Measurements from ENCODE around the gene COL9A1. TPM values are rescaled to one million over a fixed set of nuclear protein-coding genes. Genes with fewer than 3 reads are reported as not detected.

COL9A1 gene
- total and polyA plus RNA-seq, 9 of the 15 experiments (the other 6 are each of a cell fraction or from before 2014, with no cell fraction given) = 0.01 to 0.13 (median 0.06) TPM; not detected in 1

DNA sequence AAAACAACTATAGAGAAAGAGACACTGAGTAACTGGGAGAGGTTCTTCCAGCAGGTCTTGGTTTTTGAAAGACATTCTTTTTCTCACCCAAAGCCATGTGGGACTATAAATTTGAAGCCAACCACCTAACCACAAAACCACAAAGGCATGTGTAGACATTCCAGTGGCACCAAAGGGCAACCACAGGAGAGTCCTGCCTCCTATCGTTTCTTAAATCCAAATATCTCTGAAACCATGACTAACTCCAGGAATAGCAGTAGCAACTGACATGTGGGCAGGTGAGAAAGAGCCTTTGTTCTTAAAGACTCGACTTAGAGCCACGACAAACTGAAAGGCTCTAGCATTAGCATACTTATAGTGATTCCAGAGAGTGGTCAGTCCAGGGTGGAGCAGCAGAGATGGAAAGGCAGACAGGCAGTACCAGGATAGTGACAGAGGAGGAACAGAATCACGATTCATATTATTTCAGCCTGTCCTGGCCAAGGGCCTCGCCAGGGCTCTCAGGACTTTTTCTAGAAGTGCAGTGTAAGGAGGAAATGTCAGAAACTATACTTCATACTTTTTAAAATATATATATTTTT is 9.4 kb upstream of the COL9A1 start:
- no peak overlapping the region for H3K4me2 ChIP-seq (ENCODE audit: insufficient read depth, low read length)
- no peaks in the 10 kb centered on the region; a peak in 1 of 5 replicates for H3K4me1 ChIP-seq (replicated peaks in 1 of 2; ENCODE audit: control insufficient read depth in 2 of 2, insufficient read depth in 2 of 2, low read length in 2 of 2)
- in situ Hi-C loops (cut with MboI) = no loop called here
- 15% methylated on average over 5 of the region's 5 CpGs for WGBS (ENCODE audit: insufficient coverage, low coverage, missing lambda C conversion rate)
- CTCF ChIA-PET (ENCODE audit: low intra/inter-chr PET ratio) = interaction anchor here (4.9 kb wide), 1 partner anchor 58 kb away, joined by 77 read pairs; no protein-coding TSS in a partner anchor
- H3K9ac ChIP-seq (ENCODE audit: insufficient read depth in 1 of 2, low read depth in 2 of 2, low read length in 2 of 2) = no peak overlapping the region
- ATAC-seq (peak; percentile 30), FAIRE-seq (no peak), DNase-seq (ENCODE audit: extremely low read depth in 1 of 4, low spot score in 3 of 4) (peak in 1 of 4 experiments; percentile 50)
- H3K79me2 ChIP-seq (ENCODE audit: control insufficient read depth, insufficient read depth, low read length) = no peaks in the 10 kb centered on the region
- intact Hi-C loops (cut with micrococcal nuclease) = loop anchor here (5.0 to 10.0 kb wide), 3 partner anchors 203 to 570 kb away; no protein-coding TSS in a partner anchor
- H3K27me3 ChIP-seq (ENCODE audit: control insufficient read depth in 2 of 2, insufficient read depth in 2 of 2, low read length in 2 of 2) = 0 out of 5 replicates have a peak, but pooled peaks cover 0 to 3% of the 10 kb centered on the region in 2 experiments
- no peak overlapping the region for H3K27ac ChIP-seq (ENCODE audit: extremely low read depth, low read depth, low read length)
- no peak overlapping the region for H3K4me3 ChIP-seq
- peak overlapping the region; percentile 5; the same call in 1 of the 2 replicates for H2AFZ ChIP-seq (ENCODE audit: low read depth, low read length)
- H3K9me3 ChIP-seq (replicated peaks; ENCODE audit: control insufficient read depth, insufficient read depth, low read depth, low read length) = no peaks in the 10 kb centered on the region
- POLR2A ChIA-PET = no interaction called here
- no peaks in the 10 kb centered on the region for H3K36me3 ChIP-seq (ENCODE audit: control insufficient read depth, insufficient read depth, low read length)
- no TSS peak for BruUV-seq (replicated peaks)
- H3K9me1 ChIP-seq (ENCODE audit: control insufficient read depth, insufficient read depth, low read length) = no peaks in the 10 kb centered on the region
- no peaks in the 10 kb centered on the region for H4K20me1 ChIP-seq (replicated peaks; ENCODE audit: control insufficient read depth, insufficient read depth, low read length)
- TF ChIP-seq ZNF79 (CRISPR knock-in tag; IDR thresholded peaks at IDR 0.05; ENCODE audit: low read depth) (no peak), FIP1L1 (IDR thresholded peaks at IDR 0.05; ENCODE audit: low read depth, low read length, poor library complexity, severe bottlenecking) (no peak), FOSL1 (tag; conservative IDR thresholded peaks at IDR 0.05) (peak; percentile 64; the same call in 1 of the 2 replicates), EZH2 (IDR thresholded peaks at IDR 0.05; ENCODE audit: borderline replicate concordance, low read depth, low read length) (no peak), DNMT1 (IDR thresholded peaks at IDR 0.05) (no peak), ZNF436 (CRISPR knock-in tag; IDR thresholded peaks at IDR 0.05) (no peak), ZBTB1 (CRISPR knock-in tag; IDR thresholded peaks at IDR 0.05; ENCODE audit: borderline replicate concordance, low read depth) (peak; percentile 89), TCF7 (IDR thresholded peaks at IDR 0.05; ENCODE audit: borderline replicate concordance) (no peak), ZNF75A (CRISPR knock-in tag; IDR thresholded peaks at IDR 0.05) (no peak), U2AF1 (optimal IDR thresholded peaks at IDR 0.05; ENCODE audit: low read depth, low read length) (no peak), PCBP1 (IDR thresholded peaks at IDR 0.05; ENCODE audit: low read depth, low read length, poor library complexity, severe bottlenecking) (no peak), CBX8 (IDR thresholded peaks at IDR 0.05; ENCODE audit: borderline replicate concordance, extremely low read depth, low read depth, low read length, poor library complexity, severe bottlenecking) (no peak), ZBTB7A (IDR thresholded peaks at IDR 0.05; ENCODE audit: borderline replicate concordance, control insufficient read depth, low read depth, low read length) (no peak), PHF20 (IDR thresholded peaks at IDR 0.05; ENCODE audit: partially characterized antibody) (no peak), HOXB6 (CRISPR knock-in tag; IDR thresholded peaks at IDR 0.05; ENCODE audit: borderline replicate concordance) (no peak)
- TF ChIP-seq, protein P1, sequence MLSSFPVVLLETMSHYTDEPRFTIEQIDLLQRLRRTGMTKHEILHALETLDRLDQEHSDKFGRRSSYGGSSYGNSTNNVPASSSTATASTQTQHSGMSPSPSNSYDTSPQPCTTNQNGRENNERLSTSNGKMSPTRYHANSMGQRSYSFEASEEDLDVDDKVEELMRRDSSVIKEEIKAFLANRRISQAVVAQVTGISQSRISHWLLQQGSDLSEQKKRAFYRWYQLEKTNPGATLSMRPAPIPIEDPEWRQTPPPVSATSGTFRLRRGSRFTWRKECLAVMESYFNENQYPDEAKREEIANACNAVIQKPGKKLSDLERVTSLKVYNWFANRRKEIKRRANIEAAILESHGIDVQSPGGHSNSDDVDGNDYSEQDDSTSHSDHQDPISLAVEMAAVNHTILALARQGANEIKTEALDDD (IDR thresholded peaks at IDR 0.05) = 0 out of 2 replicates have a peak, but pooled peaks have one; percentile 23
- TF ChIP-seq, protein P2, sequence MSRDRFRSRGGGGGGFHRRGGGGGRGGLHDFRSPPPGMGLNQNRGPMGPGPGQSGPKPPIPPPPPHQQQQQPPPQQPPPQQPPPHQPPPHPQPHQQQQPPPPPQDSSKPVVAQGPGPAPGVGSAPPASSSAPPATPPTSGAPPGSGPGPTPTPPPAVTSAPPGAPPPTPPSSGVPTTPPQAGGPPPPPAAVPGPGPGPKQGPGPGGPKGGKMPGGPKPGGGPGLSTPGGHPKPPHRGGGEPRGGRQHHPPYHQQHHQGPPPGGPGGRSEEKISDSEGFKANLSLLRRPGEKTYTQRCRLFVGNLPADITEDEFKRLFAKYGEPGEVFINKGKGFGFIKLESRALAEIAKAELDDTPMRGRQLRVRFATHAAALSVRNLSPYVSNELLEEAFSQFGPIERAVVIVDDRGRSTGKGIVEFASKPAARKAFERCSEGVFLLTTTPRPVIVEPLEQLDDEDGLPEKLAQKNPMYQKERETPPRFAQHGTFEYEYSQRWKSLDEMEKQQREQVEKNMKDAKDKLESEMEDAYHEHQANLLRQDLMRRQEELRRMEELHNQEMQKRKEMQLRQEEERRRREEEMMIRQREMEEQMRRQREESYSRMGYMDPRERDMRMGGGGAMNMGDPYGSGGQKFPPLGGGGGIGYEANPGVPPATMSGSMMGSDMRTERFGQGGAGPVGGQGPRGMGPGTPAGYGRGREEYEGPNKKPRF (IDR thresholded peaks at IDR 0.05; ENCODE audit: low read depth, low read length) = no peak
- TF ChIP-seq, protein P3, sequence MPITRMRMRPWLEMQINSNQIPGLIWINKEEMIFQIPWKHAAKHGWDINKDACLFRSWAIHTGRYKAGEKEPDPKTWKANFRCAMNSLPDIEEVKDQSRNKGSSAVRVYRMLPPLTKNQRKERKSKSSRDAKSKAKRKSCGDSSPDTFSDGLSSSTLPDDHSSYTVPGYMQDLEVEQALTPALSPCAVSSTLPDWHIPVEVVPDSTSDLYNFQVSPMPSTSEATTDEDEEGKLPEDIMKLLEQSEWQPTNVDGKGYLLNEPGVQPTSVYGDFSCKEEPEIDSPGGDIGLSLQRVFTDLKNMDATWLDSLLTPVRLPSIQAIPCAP (CRISPR knock-in tag; IDR thresholded peaks at IDR 0.05; ENCODE audit: borderline replicate concordance) = no peak

Measured in K562 (cell line).